ENCODE measurements around the gene LRP4.

DNA sequence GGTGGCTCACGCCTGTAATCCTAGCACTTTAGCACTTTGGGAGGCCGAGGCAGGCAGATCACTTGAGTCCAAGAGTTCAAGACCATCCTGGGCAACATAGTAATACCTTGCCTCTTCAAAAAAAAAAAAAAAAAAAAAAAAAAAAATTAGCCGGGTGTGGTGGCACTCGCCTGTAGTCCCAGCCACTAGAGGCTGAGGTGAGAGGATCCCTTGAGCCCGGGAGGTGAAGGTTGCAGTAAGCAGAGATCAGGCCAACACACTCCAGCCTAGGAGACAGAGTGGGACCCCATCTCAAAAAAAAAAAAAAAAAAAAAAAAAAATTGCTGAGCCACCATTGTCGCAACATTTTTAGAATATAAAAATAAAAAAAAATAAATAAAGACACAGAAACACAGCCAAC, 79.8 kb downstream of the LRP4 start:
- TF ChIP-seq EZH2 (IDR thresholded peaks at IDR 0.05; ENCODE audit: low read length, missing control alignments) = no peak
- TF ChIP-seq, protein P1, sequence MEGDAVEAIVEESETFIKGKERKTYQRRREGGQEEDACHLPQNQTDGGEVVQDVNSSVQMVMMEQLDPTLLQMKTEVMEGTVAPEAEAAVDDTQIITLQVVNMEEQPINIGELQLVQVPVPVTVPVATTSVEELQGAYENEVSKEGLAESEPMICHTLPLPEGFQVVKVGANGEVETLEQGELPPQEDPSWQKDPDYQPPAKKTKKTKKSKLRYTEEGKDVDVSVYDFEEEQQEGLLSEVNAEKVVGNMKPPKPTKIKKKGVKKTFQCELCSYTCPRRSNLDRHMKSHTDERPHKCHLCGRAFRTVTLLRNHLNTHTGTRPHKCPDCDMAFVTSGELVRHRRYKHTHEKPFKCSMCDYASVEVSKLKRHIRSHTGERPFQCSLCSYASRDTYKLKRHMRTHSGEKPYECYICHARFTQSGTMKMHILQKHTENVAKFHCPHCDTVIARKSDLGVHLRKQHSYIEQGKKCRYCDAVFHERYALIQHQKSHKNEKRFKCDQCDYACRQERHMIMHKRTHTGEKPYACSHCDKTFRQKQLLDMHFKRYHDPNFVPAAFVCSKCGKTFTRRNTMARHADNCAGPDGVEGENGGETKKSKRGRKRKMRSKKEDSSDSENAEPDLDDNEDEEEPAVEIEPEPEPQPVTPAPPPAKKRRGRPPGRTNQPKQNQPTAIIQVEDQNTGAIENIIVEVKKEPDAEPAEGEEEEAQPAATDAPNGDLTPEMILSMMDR (conservative IDR thresholded peaks at IDR 0.05 in 1 of 2, IDR thresholded peaks at IDR 0.05 in 1 of 2; ENCODE audit: low read depth in 1 of 2, low read length in 2 of 2) = no peak
